OCI-LY3 (cell line): ENCODE results near the gene NOXO1.
A peak's percentile ranks its signal among the peaks of the same experiment; 100 is the strongest.

Experiments
- H2AFZ ChIP-seq: fragments of 200-600, 300-600 bp; shearing (Covaris generic); 2 replicates; pipeline ENCODE4 v1.6.0; 2014; ENCODE audit warnings: antibody characterized with exemption, low read depth, low read length
- H3K27ac ChIP-seq: fragments of 200-600, 300-600 bp; sonication (generic); 2 replicates; pipeline ENCODE4 v1.5.1; 2014; ENCODE audit warnings: mild to moderate bottlenecking, low read length, moderate library complexity, mixed read lengths
- H3K27me3 ChIP-seq: fragments of 200-600, 300-600 bp; sonication (generic); 2 replicates; pipeline ENCODE4 v1.6.1; 2014; ENCODE audit warnings: low read depth, low read length, mixed read lengths
- H3K36me3 ChIP-seq: fragments of 200-600, 300-600 bp; sonication (generic); replicated peaks from 2 replicates; pipeline ENCODE3; 2014; ENCODE audit warnings: low read depth, low read length, mixed read lengths
- H3K4me1 ChIP-seq: fragments of 300-600, 200-600 bp; sonication (generic); 2 replicates; pipeline ENCODE4 v1.6.1; 2014; ENCODE audit warnings: low read length, mixed read lengths
- H3K4me2 ChIP-seq: fragments of 200-600, 300-600 bp; sonication (generic); 2 replicates; pipeline ENCODE4 v1.6.1; 2014; ENCODE audit warnings: low read length, mixed read lengths
- H3K4me3 ChIP-seq: fragments of 300-600, 200-600 bp; sonication (generic); 2 replicates; pipeline ENCODE4 v1.5.1; 2014; ENCODE audit warnings: antibody characterized with exemption, mild to moderate bottlenecking, low read length, moderate library complexity
- H3K79me2 ChIP-seq: fragments of 300-600, 200-600 bp; shearing (Covaris generic); 2 replicates; pipeline ENCODE4 v1.6.1; 2014; ENCODE audit warnings: mild to moderate bottlenecking, low read length, mixed read lengths
- H3K9ac ChIP-seq: fragments of 300-600, 200-600 bp; shearing (Covaris generic); 2 replicates; pipeline ENCODE4 v1.6.0; 2014; ENCODE audit warnings: mild to moderate bottlenecking, low read length, moderate library complexity
- H3K9me3 ChIP-seq: fragments of 200-600, 300-600 bp; shearing (Covaris generic); 2 replicates; pipeline ENCODE4 v1.6.1; 2014; ENCODE audit warnings: low read length, mixed read lengths; ENCODE audit not compliant: insufficient read depth
- H4K20me1 ChIP-seq: fragments of 200-600, 300-600 bp; sonication (generic); 2 replicates; pipeline ENCODE4 v1.6.1; 2016; ENCODE audit warnings: low read length, mixed read lengths; ENCODE audit not compliant: insufficient read depth
- CTCF ChIP-seq: fragments of 200-600, 300-600 bp; sonication (generic); IDR thresholded peaks from 2 replicates; pipeline ENCODE4 v1.5.1; 2014; ENCODE audit warnings: antibody characterized with exemption, low read length, low read depth
- EZH2phosphoT487 ChIP-seq: fragments of 200-600 bp; shearing (Covaris generic); IDR thresholded peaks from 2 replicates; pipeline ENCODE4 v1.6.1; 2018; ENCODE audit warnings: antibody characterized with exemption, mixed run types, low read depth

The NOXO1 gene

DNA sequence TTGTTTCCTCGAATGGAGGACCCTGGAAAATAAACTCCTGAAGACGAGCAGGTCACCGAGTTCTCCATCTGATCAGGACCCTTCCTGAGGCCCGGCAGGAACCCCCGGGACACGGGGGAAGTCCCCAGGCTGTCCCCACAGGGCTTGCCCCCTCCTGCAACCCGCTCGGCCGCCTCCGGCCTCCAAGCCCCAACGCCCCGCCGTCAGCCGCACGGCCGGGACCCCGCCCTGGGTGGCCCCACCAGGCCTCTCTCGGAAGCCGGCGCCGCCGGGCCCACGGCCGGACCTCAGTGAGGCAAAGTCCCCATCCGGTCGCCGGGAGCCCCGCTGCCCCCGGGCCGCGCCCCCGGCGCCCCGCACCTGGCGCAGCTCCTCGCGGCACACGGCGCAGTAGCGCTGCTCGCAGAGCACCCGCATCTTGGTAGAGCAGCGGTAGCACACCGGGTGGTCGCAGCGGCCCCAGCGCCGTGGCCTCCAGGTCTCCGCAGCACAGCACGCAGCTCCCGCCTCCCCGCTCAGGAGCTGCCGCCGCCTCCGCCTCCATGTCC, 28.0 kb upstream of the NOXO1 start:
- Histone ChIP-seq H3K4me3 (peak overlapping the region; percentile 95), H3K27me3 (no peaks in the 10 kb centered on the region), H3K9me3 (no peaks in the 10 kb centered on the region), H3K4me2 (peak overlapping the region; percentile 99), H3K4me1 (peaks cover 25% of the 10 kb centered on the region), H3K79me2 (peaks cover 65% of the 10 kb centered on the region), H4K20me1 (peaks cover 48% of the 10 kb centered on the region), H3K36me3 (peaks cover 12% of the 10 kb centered on the region), H3K27ac (peak overlapping the region; percentile 68), H3K9ac (peak overlapping the region; percentile 87), H2AFZ (no peak overlapping the region)
- TF ChIP-seq CTCF (no peak), EZH2phosphoT487 (no peak)

DNA sequence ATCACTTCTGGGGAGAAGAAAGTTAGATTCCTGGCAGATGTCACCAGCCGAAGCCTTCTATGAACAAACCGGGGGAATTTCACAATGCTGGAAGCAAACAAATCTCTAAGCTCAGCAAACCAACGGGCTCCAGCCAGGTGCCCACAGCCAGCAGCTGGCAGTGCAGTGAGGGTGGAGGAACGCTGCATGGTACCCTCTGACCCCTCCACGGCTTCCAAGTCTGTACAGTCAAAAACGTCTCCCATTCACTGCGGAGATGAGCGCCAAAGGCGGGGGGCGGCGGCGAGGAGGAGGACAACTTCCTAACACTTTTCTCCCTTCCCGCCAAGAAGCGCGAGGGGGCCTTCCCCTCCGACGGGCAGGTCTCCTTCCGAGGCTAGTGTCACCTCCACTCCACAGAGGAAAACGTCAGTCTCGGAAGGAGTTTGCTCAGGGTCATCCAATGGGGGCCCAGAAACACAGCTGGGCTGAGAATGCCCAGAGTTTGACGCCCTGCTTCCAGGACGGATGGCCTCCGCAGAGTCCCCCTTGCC, 27.4 kb upstream of the NOXO1 start:
- peaks cover 12% of the 10 kb centered on the region for H3K36me3 ChIP-seq
- no peak overlapping the region for H2AFZ ChIP-seq
- no peaks in the 10 kb centered on the region for H3K27me3 ChIP-seq
- H3K4me3 ChIP-seq, result peak overlapping the region; percentile 95
- H3K4me2 ChIP-seq, result peak overlapping the region; percentile 99
- no peak for TF ChIP-seq CTCF
- no peak for TF ChIP-seq EZH2phosphoT487
- H3K27ac ChIP-seq, result peak overlapping the region; percentile 68
- peaks cover 70% of the 10 kb centered on the region for H3K79me2 ChIP-seq
- H3K9ac ChIP-seq, result peak overlapping the region; percentile 87
- peaks cover 53% of the 10 kb centered on the region for H4K20me1 ChIP-seq
- H3K4me1 ChIP-seq, result peaks cover 29% of the 10 kb centered on the region
- H3K9me3 ChIP-seq, result no peaks in the 10 kb centered on the region

GRCh38 chr16:2008009-2008526, 26.8 kb upstream of the NOXO1 start:
- Histone ChIP-seq H3K9me3 (no peaks in the 10 kb centered on the region), H4K20me1 (peaks cover 59% of the 10 kb centered on the region), H3K4me2 (peak overlapping the region; percentile 99), H3K4me1 (peaks cover 29% of the 10 kb centered on the region), H3K79me2 (peaks cover 76% of the 10 kb centered on the region), H3K27ac (peak overlapping the region; percentile 68), H3K9ac (peak overlapping the region; percentile 87), H3K27me3 (no peaks in the 10 kb centered on the region), H3K36me3 (peaks cover 18% of the 10 kb centered on the region), H3K4me3 (peak overlapping the region; percentile 95), H2AFZ (no peak overlapping the region)
- TF ChIP-seq CTCF (no peak), EZH2phosphoT487 (no peak)

DNA sequence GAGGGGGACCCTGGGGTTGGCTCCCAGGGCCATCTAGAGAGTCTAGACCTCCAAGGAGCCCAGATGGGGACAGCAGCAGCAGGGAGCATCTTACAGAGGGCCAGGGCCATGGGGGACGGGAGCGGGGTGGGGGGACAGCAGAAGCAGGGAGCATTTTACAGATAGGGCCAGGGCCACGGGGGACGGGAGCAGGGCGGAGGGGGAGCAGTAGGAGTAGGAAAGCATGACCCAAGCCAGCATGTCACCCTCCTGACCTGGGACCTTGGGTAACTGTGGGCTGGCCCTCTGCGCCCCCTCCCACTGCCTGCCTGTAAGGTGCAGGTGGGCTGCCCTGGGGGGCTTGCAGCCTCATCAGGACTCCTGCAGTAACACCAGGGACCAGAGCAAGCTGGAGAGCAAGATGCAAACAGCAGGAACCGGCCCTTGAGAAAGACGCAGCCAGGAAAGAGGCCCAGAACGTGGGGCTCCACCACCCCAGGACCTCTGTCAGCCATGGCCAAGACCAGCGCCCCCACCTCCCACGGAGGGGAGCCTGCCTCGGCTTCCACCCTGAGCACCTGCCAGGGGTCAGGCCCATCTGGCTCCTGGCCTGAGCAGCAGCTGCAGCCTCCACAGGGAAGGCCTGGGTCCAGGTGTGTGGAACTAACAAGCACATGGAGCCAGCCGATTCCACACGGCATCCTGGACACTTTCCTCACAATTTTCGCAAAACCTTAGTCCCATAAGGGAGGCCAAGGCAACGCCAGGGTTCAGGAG, 26.0 kb upstream of the NOXO1 start:
- Histone ChIP-seq H3K4me3 (peak overlapping the region; percentile 95; the same call in 1 of the 2 replicates), H3K4me2 (peak overlapping the region; percentile 99), H3K4me1 (peaks cover 29% of the 10 kb centered on the region), H2AFZ (no peak overlapping the region), H3K27ac (no peak overlapping the region), H3K27me3 (no peaks in the 10 kb centered on the region), H3K9me3 (no peaks in the 10 kb centered on the region), H3K36me3 (peaks cover 23% of the 10 kb centered on the region), H4K20me1 (peaks cover 60% of the 10 kb centered on the region), H3K9ac (no peak overlapping the region), H3K79me2 (peaks cover 80% of the 10 kb centered on the region)
- TF ChIP-seq EZH2phosphoT487 (no peak), CTCF (no peak)
